Activated CD4-positive, alpha-beta T cell treated with anti-CD3 and anti-CD28 coated beads for 4 hours (primary cell): ENCODE results near the gene STAB1.

Experiments used
- DNase-seq, 2 donors: peaks; one replicate each; pipeline ENCODE4 v3.0.0-alpha.2; 2020

STAB1 gene

GRCh38 chr3:52487788-52488691, 7.1 kb upstream of the STAB1 start:
- DNase-seq = no peak

GRCh38 chr3:52488746-52489145, 6.4 kb upstream of the STAB1 start:
- no peak for DNase-seq

- DNase-seq = no peak
These were observed 5.7 kb upstream of the STAB1 start for GRCh38 chr3:52489453-52489852.

GRCh38 chr3:52490035-52490938, 4.9 kb upstream of the STAB1 start:
- no peak for DNase-seq

GRCh38 chr3:52490939-52491526, 4.1 kb upstream of the STAB1 start:
- DNase-seq = no peak

- DNase-seq = no peak
These were observed 3.1 kb upstream of the STAB1 start for GRCh38 chr3:52492059-52492458.

- DNase-seq = no peak
These were observed 1.7 kb upstream of the STAB1 start for GRCh38 chr3:52493232-52494017.

- no peak for DNase-seq
These were observed 693 bp upstream of the STAB1 start for GRCh38 chr3:52494445-52494844.

GRCh38 chr3:52495777-52496602, 852 bp downstream of the STAB1 start:
- DNase-seq = no peak

- DNase-seq = no peak
These were observed 3.3 kb downstream of the STAB1 start for GRCh38 chr3:52498137-52499054.

GRCh38 chr3:52501046-52501445, 5.9 kb downstream of the STAB1 start:
- no peak for DNase-seq

GRCh38 chr3:52502001-52502400, 6.9 kb downstream of the STAB1 start:
- no peak for DNase-seq

- no peak for DNase-seq
These were observed 7.7 kb downstream of the STAB1 start for GRCh38 chr3:52502808-52503350.

- DNase-seq = no peak
These were observed 8.8 kb downstream of the STAB1 start for GRCh38 chr3:52503788-52504424.

GRCh38 chr3:52504977-52505376, 9.8 kb downstream of the STAB1 start:
- DNase-seq = no peak

GRCh38 chr3:52506266-52506966, 11.3 kb downstream of the STAB1 start:
- DNase-seq = no peak

GRCh38 chr3:52507359-52507758, 12.2 kb downstream of the STAB1 start:
- DNase-seq = no peak

- DNase-seq = no peak
These were observed 14.7 kb downstream of the STAB1 start for GRCh38 chr3:52509753-52510328.

GRCh38 chr3:52511509-52511908, 16.4 kb downstream of the STAB1 start:
- DNase-seq = no peak
